HG02852 (cell line): ENCODE measurements around the gene KL.
A peak's percentile ranks its signal among the peaks of the same experiment; 100 is the strongest.

ENCODE experiments used
- ATAC-seq: cut with Tn5 transposase; IDR thresholded peaks from one replicate; pipeline ENCODE4 v1.9.1; 2021; ENCODE audit warnings: mild to moderate bottlenecking, moderate library complexity; ENCODE audit not compliant: unreplicated experiment

The KL gene

GRCh38 chr13:33033986-33034385 is 17.8 kb downstream of the KL start:
- no peak for ATAC-seq

GRCh38 chr13:33034882-33035520 is 18.8 kb downstream of the KL start:
- ATAC-seq = no peak

GRCh38 chr13:33037673-33038072 is 21.4 kb downstream of the KL start:
- no peak for ATAC-seq

GRCh38 chr13:33040090-33040489 is 23.9 kb downstream of the KL start:
- no peak for ATAC-seq

GRCh38 chr13:33045851-33046592 is 29.8 kb downstream of the KL start:
- no peak for ATAC-seq

- no peak for ATAC-seq
Observed at GRCh38 chr13:33050161-33050560, 33.9 kb downstream of the KL start.

GRCh38 chr13:33051632-33052031 is 35.4 kb downstream of the KL start:
- ATAC-seq = peak; percentile 69

- no peak for ATAC-seq
Observed at GRCh38 chr13:33052506-33053280, 36.5 kb downstream of the KL start.

GRCh38 chr13:33053397-33054066 is 37.3 kb downstream of the KL start:
- ATAC-seq = no peak

- ATAC-seq = no peak
Observed at GRCh38 chr13:33057019-33057780, 41.0 kb downstream of the KL start.

- no peak for ATAC-seq
Observed at GRCh38 chr13:33058776-33059327, 42.6 kb downstream of the KL start.

GRCh38 chr13:33060815-33061214 is 44.6 kb downstream of the KL start:
- ATAC-seq = no peak

- no peak for ATAC-seq
Observed at GRCh38 chr13:33066329-33066728, 50.1 kb downstream of the KL start.

GRCh38 chr13:33069365-33069764 is 53.1 kb downstream of the KL start:
- no peak for ATAC-seq

- ATAC-seq = no peak
Observed at GRCh38 chr13:33070713-33071112, 54.5 kb downstream of the KL start.

- ATAC-seq = no peak
Observed at GRCh38 chr13:33072282-33072681, 56.1 kb downstream of the KL start.

GRCh38 chr13:33072759-33073158 is 56.5 kb downstream of the KL start:
- no peak for ATAC-seq

- no peak for ATAC-seq
Observed at GRCh38 chr13:33073338-33073737, 57.1 kb downstream of the KL start.

- ATAC-seq = no peak
Observed at GRCh38 chr13:33076001-33076992, 60.1 kb downstream of the KL start.
